Amygdala (tissue), 56 donors: ENCODE measurements around the gene C12orf42.
A peak's percentile ranks its signal among the peaks of the same experiment; 100 is the strongest.

Source experiments
- DNase-seq, 56 donors: peaks; one replicate each; lab custom pipeline; 2025; lab: John Stamatoyannopoulos, UW

Gene C12orf42

GRCh38 chr12:103495469-103496456, at the start of gene C12orf42:
Gene C12orf42 (minus strand): TSS chr12:103495968. CDS start chr12:103478426, 17,542 bp downstream.
- DNase-seq = peak in 34 of 56 donors; percentile 13 to 70 (median 34)

GRCh38 chr12:103542078-103542477, 46.3 kb upstream of the C12orf42 start:
- DNase-seq = no peak

- DNase-seq = no peak
Observed at GRCh38 chr12:103540319-103540718, 44.6 kb upstream of the C12orf42 start.

- DNase-seq = no peak
Observed at GRCh38 chr12:103538397-103538796, 42.6 kb upstream of the C12orf42 start.

- no peak for DNase-seq
Observed at GRCh38 chr12:103530307-103531066, 34.7 kb upstream of the C12orf42 start.

GRCh38 chr12:103529306-103529705, 33.5 kb upstream of the C12orf42 start:
- DNase-seq = no peak

- DNase-seq = no peak
Observed at GRCh38 chr12:103524238-103524875, 28.6 kb upstream of the C12orf42 start.

GRCh38 chr12:103523771-103524170, 28.0 kb upstream of the C12orf42 start:
- DNase-seq = no peak

GRCh38 chr12:103520686-103521215, 25.0 kb upstream of the C12orf42 start:
- DNase-seq = no peak

GRCh38 chr12:103519632-103520031, 23.9 kb upstream of the C12orf42 start:
- DNase-seq = no peak

- no peak for DNase-seq
Observed at GRCh38 chr12:103518899-103519298, 23.1 kb upstream of the C12orf42 start.

GRCh38 chr12:103517161-103517560, 21.4 kb upstream of the C12orf42 start:
- DNase-seq = no peak

- no peak for DNase-seq
Observed at GRCh38 chr12:103515341-103515740, 19.6 kb upstream of the C12orf42 start.

GRCh38 chr12:103513875-103514274, 18.1 kb upstream of the C12orf42 start:
- no peak for DNase-seq

- DNase-seq = no peak
Observed at GRCh38 chr12:103505371-103506236, 9.8 kb upstream of the C12orf42 start.

- no peak for DNase-seq
Observed at GRCh38 chr12:103504606-103505005, 8.8 kb upstream of the C12orf42 start.

- DNase-seq = peak in 3 of 56 donors; percentile 2 to 10 (median 4)
Observed at GRCh38 chr12:103503546-103504480, 8.0 kb upstream of the C12orf42 start.

GRCh38 chr12:103501447-103501846, 5.7 kb upstream of the C12orf42 start:
- DNase-seq = no peak
